GM18502 (cell line): Measurements from ENCODE around the gene ANP32A.

ENCODE experiments used
- ATAC-seq: cut with Tn5 transposase; IDR thresholded peaks from one replicate; pipeline ENCODE4 v1.9.1; 2021; ENCODE audit warnings: mild to moderate bottlenecking; ENCODE audit not compliant: unreplicated experiment, poor library complexity

Gene ANP32A

GRCh38 chr15:68800875-68801274 lies 19.8 kb downstream of the ANP32A start:
- ATAC-seq, result no peak

DNA sequence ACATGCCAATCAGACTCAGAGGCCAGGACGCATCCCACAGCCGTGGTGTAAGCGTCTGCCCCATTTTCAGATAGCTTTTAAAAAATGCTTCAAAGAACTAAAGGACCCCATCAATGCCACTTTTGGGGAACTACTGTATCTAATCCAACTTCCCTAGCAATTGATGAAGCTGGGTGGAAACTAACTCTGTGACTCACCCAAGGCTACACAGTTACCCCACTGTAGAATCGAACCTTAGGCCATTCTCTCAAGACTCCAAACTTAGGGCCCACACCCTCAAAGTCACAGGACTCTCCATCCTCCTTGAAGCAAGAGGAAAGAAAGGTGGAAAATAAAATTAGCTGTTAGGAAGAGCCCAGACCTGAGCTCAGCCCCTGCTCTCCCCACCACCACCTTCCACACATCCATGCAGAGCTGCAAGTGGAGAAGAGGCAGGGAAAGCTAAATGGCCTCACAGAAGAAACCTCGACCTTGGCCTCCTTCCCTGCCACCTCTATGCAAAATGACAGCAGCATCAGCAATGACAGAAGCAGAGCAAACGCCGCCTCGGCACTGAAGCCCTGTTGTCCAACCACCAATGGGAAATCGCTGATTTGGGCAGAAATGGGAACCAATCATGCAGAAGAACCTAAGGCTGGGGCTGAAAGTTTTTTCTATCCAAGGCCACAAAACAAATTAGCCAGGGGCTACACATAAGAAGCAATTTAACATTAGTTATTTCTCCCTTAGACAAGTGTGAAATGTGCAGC lies 22.2 kb downstream of the ANP32A start:
- no peak for ATAC-seq

DNA sequence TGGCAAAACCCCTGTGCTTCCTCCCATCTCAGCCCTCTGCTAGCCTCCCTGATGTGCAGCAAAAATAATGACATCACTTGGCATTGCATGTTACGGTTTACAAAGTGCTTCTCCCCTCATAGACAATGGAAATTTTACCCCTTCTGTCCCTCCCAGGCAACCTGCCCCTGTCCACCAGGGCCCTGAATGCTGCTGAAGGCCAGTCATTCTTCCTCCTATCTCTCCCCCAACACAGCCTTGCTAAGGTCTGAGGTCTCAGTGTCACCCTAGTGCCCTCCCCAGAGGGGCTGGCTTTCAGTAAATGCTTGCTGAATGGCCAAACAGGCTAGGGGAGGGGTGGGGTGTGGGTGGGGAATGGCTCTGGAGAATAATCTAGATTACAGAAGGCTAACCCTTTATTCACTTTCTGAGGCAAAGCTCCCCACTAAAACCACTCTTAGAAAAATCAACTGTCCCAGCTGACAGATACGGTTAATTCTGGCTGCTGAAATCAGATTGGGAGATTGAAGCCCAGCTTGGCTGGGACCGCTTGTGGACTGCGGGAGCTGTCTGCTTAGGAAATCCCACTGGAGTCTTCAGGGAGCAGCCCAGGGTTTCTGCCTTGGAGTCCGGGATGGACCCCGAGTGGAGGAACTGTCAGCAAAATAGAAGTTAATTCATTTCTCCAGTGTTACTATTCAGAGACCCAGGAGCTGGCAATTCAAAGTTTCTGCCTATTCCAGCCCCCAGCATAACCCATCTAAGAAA lies 22.9 kb downstream of the ANP32A start:
- ATAC-seq, result no peak

DNA sequence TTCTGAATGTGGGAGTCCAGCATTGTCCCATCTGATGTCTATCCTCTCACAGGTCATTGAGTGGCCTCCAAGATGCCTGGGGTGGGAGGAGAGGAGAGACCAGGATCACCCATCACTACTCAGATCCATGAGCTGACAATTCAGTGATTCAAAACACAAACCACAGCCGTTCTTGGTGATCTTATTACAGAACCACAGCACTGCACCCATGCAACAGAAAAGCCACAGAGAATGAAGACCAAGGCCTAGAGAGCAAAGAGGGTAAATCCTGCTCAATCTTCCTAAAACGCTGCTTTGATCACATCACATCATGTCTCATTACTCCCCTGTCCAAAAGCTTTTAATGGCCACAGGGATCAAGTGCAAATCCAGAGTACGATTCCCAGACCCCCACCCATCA lies 23.5 kb downstream of the ANP32A start:
- ATAC-seq, result no peak

- ATAC-seq, result no peak
These were observed 24.1 kb downstream of the ANP32A start for GRCh38 chr15:68796576-68796975.

- peak; percentile 54 for ATAC-seq
These were observed 25.3 kb downstream of the ANP32A start for GRCh38 chr15:68795298-68795848.

- no peak for ATAC-seq
These were observed 25.8 kb downstream of the ANP32A start for GRCh38 chr15:68794863-68795262.

DNA sequence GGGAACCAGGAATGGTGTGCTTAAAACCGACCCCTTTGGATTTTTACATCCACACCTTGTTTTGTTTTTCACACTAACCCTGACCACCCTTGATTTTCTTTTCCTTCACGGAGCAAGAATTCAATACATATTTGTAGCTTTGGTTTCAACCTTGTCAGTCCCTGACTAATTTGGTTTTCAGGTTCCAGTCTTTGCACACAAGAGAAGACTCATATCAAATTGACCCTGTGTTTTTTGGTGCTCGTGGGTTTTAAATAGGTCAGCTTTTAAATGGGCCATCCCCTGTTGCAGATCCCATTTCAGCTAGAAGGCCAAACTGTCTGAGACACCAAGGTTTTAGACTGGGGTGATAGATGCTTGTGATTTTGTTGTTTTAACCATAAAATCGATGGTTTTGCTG lies 26.4 kb downstream of the ANP32A start:
- no peak for ATAC-seq

DNA sequence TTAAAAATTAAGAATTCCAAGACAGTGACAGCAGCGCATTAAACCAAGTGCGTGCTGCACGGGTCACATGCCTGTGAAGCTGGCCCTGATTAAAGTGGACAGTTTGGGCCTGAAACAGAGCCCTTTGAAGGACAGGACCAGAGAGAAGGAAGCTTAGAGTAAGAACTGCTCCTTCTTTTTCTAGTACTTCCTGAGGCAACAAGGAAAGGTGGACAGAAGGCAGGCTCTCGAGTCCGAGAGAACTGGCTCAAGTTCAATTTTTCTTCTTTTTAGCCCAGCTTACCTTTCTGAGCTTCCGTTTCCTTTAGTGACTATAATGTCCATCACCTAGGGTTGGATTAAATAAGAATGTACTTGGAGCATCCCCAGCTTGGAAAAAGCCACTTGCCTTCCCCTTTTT lies 26.9 kb downstream of the ANP32A start:
- no peak for ATAC-seq

DNA sequence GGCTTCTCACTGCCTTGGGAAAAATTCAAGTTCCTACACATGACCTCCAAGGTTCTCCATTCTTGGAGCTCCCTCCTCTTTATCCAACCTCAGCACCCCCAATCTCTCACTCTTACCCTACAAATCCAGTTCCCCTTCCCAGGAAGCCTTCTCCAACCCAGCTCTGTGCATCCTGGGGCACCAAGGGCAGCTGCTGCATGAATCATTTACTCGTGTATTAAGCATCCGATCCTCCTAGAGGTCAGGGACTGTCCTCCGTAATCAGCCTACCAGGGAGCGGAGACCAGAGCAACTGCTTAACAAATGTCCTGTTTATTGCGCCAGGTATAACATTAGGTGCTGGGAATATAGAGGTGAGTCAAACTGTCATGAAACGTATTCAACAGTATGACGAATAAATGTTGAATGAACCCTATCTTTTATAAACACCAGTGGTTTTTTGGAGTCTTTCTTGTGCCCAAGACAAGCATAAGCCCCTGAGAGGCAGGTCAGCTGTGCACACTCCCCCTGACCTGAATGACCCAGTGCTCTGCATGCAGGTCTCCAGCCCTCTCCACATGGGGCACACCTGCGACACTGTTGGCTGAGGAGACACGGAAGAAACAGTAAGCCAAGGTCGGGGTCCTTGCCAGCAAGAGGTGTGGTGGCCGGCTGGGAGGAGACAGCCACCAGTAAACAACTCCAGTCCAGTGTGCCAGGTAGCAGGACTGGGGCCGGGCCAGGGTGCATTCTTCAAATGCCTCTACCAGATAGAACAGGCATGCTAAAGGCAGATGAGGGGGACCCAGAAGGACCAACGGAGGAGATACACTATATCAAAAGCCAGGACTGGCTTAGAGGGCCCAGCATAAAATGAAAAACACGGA lies 27.6 kb downstream of the ANP32A start:
- no peak for ATAC-seq

DNA sequence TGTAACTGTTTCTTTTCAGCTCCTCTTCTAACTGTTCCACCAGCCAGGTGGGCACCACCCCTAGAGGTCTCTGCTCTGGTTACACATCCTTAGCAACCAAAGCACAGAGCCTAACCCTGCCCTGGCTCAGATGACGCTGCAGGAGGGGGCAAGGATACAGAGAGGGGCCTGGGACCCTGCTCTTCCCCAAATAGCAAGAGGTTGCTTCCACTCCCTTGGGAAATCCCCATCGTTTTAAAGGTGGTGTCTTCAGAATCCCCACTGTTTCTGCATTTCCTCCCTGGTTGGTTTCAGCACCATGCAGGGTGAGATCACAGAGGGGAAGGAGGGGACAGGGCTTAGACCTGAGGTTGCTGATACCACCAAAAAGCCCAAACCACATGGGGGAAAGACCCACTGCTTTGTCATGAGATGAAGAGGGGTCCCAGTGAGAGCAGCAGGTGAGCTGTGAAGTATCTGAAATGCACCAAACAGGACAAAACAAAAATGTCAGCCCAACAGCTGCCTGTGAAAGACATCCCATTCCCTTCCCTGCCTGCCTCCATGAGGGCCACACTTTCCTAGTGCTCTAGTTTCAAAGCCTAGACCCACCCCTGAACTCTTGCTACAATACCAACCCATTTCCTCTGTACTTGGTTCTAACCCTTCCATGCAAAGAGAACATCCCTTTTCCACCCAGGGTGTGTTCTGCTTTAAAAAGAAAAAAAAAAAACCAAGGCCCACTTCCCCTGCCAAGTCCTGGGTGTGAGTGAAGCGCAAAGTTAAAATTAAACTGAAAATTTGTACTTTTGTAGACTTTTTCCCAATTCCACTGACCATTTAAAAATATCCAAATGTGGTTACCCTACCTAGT lies 29.0 kb downstream of the ANP32A start:
- peak; percentile 68 for ATAC-seq

- no peak for ATAC-seq
These were observed 29.8 kb downstream of the ANP32A start for GRCh38 chr15:68790910-68791309.

GRCh38 chr15:68790242-68790575 lies 30.5 kb downstream of the ANP32A start:
- ATAC-seq, result no peak

- no peak for ATAC-seq
These were observed 31.0 kb downstream of the ANP32A start for GRCh38 chr15:68789534-68790241.

- no peak for ATAC-seq
These were observed 31.6 kb downstream of the ANP32A start for GRCh38 chr15:68789091-68789490.

- ATAC-seq, result no peak
These were observed 32.5 kb downstream of the ANP32A start for GRCh38 chr15:68788264-68788624.

DNA sequence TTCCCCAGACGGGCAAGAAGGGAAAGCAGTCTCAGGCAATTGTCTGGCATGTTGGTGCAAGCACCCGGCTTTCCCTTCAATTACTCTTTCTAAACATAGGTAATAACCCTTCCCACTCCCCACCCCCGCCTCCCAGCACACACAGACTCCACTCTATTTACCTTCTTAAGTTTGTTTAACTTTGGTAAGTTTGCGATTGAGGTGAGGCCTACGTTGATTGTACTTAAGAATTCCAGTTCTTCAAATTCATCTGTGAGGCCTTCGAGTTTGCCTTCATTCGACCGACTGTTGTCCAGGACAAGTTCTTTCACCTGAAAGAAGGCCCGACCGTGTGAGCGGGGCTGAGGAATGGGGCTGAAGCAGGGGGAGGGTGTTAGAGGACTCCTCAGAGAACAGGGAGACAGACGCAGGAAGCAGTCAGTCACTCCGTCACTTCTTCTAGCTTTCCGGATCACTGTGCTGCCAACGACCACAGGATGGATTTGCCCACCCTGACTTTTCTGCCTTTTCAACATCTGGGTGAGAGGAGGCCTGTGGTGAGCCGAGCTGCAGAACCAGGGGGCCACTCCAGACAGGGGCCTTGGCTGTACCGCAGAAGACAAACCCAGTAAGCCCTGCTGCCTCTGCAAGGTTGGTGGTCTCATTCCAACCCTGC lies 33.0 kb downstream of the ANP32A start:
- ATAC-seq, result no peak

DNA sequence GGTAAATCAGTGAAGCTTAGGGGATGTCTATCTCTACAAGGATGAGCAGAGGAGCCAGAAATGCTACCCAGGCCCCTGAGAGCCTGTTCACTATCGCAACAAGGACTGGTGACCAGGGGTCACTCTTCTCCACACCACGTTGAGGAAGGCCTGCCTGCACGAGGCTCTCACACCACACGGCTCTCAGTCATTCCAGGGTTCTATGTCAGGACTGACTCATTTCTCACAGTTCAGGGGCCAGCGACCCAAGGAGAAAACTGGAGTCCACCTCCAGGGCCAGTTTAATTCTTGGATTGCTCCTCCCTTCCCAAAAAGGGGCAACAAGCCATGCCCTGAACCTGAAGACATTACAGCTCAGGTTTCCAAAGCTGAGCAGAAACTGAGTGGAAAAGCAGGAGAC lies 33.9 kb downstream of the ANP32A start:
- no peak for ATAC-seq

DNA sequence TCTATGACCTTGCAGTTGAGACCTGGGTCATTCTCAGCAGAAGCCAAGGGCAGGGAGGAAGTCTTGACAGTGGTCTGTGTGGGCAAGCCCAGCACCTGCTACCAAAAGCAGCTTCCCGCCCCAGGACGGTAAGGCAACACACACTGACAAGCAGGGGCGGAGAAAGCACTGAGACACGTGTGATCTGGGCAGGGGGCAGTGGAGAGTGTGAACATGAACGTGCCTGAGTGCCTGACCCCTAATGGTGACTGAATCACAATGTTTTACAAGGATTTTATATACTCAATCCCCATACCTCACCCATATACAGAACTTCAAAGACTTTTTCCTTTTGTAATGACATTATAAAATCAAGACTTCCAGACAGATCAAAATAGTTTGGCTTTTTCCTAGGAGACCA lies 35.2 kb downstream of the ANP32A start:
- ATAC-seq, result no peak
